ENCODE data around the gene GUCA2A.
A peak's percentile ranks its signal among the peaks of the same experiment; 100 is the strongest.

Gene GUCA2A

DNA sequence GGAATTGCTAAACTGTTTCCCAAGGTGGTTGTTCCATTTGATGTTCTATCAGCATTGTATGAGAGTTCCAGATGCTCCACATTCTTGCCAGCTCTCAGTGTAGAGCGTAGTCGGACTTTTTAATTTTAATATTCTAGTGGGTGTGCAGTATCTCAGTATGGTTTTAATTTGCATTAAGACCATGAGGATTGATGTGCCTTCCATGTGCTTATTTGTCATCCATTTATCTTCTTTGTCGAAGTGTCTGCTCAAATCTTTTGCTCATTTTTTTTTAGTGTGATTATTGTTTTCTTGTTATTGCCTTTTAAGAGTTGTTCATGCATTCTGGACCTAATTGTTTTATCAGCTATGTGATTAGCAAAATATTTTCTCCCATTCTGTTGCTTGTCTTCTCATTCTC, 25.1 kb downstream of the GUCA2A start:
- TF ChIP-seq, protein P1, sequence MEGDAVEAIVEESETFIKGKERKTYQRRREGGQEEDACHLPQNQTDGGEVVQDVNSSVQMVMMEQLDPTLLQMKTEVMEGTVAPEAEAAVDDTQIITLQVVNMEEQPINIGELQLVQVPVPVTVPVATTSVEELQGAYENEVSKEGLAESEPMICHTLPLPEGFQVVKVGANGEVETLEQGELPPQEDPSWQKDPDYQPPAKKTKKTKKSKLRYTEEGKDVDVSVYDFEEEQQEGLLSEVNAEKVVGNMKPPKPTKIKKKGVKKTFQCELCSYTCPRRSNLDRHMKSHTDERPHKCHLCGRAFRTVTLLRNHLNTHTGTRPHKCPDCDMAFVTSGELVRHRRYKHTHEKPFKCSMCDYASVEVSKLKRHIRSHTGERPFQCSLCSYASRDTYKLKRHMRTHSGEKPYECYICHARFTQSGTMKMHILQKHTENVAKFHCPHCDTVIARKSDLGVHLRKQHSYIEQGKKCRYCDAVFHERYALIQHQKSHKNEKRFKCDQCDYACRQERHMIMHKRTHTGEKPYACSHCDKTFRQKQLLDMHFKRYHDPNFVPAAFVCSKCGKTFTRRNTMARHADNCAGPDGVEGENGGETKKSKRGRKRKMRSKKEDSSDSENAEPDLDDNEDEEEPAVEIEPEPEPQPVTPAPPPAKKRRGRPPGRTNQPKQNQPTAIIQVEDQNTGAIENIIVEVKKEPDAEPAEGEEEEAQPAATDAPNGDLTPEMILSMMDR (conservative IDR thresholded peaks at IDR 0.05; ENCODE audit: low read length), result no peak
- DNase-seq (ENCODE audit: low read depth), result no peak
- H3K4me3 ChIP-seq (ENCODE audit: low read length), result no peak overlapping the region

DNA sequence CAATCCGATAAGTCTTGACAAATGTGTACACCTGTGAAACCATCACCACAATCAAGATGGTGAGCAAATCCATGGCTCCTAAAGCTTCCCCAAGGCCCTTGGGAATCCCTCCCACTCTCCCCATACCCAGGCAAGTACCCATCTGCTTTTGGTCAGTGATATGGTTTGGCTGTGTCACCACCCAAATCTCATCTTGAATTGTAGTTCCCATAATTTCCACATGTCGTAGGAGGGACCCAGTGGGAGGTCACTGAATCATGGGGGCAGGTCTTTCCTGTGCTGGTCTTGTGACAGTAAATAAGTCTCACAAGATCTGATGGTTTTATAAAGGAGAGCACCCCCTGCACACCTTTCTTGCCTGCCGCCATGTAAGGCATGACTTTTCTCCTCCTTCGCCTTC, 26.0 kb downstream of the GUCA2A start:
- TF ChIP-seq, protein P1 (conservative IDR thresholded peaks at IDR 0.05; ENCODE audit: low read length), result no peak
- H3K4me3 ChIP-seq (ENCODE audit: low read length), result no peak overlapping the region
- no peak for DNase-seq (ENCODE audit: low read depth)

DNA sequence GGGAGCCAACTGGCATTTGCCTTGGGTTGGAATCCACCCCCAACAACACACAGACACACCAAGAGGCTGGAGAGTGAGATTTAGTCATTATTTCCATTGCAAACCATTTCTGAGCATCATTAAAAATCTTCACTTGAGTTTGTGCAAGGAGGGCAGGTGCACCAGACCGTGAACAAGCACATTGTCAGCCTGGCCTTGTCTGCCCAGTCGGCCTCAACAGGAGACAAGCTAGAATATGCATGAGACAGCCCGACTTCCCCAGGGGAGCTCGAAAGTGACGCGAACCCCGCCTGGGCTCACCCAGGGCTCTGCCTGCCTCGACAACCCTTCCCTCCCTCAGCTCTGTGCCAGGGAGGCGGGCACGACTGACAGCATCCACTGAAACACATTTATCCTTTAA, 26.8 kb downstream of the GUCA2A start:
- no peak for DNase-seq (ENCODE audit: low read depth)
- TF ChIP-seq, protein P1 (conservative IDR thresholded peaks at IDR 0.05; ENCODE audit: low read length), result no peak
- H3K4me3 ChIP-seq (ENCODE audit: low read length), result no peak overlapping the region

DNA sequence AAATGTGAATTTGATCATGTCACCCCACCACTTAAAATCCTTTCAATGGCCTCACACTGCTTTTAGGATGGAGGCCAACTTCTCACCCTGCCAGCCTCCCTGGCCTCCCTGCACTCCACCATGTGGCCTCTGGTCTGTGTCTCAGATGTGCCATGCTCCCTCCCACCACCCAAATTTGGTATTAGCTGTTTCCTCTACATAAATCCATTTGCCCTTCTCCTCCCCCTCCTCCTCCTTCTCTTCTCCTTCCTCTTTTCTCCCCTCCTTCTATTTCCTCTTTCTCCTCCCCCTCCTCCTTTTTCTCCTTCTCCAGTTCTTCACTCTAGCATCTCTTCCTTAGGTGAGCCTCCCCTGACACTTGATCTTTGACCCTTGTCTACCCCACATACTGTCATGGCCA, 28.1 kb downstream of the GUCA2A start:
- no peak overlapping the region for H3K4me3 ChIP-seq (ENCODE audit: low read length)
- TF ChIP-seq, protein P1 (conservative IDR thresholded peaks at IDR 0.05; ENCODE audit: low read length), result no peak
- no peak for DNase-seq (ENCODE audit: low read depth)

DNA sequence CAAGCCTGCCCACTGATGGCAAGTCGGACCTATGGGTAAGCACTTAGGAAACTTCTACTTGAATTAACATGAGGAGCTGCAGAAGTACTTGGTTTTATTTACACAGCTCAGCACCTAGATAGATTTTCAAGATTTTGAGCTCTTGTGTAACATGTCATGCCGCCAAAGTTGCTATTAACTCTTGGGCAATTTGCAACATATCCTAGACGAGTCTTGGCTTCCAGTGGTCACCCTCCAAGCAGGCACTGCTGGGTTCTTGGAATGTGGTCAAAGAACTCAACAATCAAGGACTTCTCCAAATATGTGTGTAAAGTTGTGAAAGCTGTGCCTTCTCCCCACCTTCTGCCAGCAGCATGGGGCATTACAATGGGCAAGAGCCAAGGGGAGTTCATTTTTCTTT, 29.1 kb downstream of the GUCA2A start:
- DNase-seq (ENCODE audit: low read depth), result peak; percentile 45
- no peak overlapping the region for H3K4me3 ChIP-seq (ENCODE audit: low read length)
- TF ChIP-seq, protein P1 (conservative IDR thresholded peaks at IDR 0.05; ENCODE audit: low read length), result no peak

DNA sequence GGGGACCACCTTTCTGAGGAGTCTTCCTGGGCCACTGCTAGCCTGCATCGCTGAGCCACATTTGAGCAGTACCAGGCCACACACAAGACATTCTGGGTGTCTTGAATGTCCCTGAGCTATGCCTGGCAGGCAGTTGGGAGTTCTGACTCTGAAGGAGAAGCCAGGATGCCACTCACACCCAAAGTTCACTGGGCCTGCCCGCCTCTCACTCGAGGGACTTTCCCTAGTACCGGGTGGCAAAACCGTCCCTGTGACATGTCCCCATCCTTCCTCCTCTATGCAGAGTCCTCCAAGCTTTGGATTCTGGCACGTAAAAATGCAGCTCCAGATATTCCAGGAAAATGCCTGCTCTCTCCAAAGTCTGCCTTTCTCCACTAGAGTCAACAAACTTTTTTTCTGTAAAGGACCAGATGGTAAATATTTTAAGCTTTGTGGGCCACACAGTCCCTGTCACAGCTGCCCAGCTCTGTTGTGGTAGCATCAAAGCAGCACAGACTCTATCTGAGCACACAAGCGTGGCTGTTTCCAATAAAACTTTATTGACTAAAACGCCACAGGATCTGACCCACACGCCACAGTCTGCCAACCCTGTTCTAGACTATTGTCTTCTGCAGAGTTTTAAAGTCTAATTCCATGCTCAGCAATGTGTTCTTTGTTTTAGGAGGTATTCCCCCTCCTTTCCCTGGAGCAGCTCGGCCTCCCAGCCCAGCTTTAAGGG, 30.6 kb downstream of the GUCA2A start:
- H3K4me3 ChIP-seq (ENCODE audit: low read length), result no peak overlapping the region
- TF ChIP-seq, protein P1 (conservative IDR thresholded peaks at IDR 0.05; ENCODE audit: low read length), result no peak
- no peak for DNase-seq (ENCODE audit: low read depth)

DNA sequence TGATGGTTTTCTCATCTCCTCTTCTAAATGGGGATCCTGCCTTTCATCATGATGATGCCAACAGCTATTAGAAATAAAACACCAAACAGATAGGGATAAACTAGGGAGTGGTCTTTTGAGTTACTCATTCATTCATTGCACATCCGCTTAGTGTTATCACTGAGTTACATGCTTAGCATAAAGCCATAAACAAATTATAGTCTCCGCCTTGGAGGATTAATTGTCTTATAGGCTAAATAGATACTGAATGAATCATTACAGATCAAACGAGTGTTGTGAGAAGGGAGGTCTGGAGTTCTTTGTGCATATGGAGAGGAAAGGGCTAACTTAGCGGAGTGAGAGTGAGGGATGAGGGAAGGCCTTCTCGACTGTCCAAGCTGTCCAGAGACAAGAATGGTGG, 31.2 kb downstream of the GUCA2A start:
- TF ChIP-seq, protein P1 (conservative IDR thresholded peaks at IDR 0.05; ENCODE audit: low read length), result no peak
- H3K4me3 ChIP-seq (ENCODE audit: low read length), result no peak overlapping the region
- no peak for DNase-seq (ENCODE audit: low read depth)
